K562 (cell line): Measurements from ENCODE around the gene OR5T3. TPM values are rescaled to one million over a fixed set of nuclear protein-coding genes. Genes with fewer than 3 reads are reported as not detected.

Experiments used
- ATAC-seq: fragments of 200-7000 bp; cut with Tn5 transposase; 3 replicates; pipeline ENCODE4 v1.9.1; 2020; ENCODE audit warnings: moderate library complexity
- BruUV-seq: library from RNA; stranded (reverse); fragments of 400-500 nt; replicated peaks from 2 replicates; lab custom pipeline; 2021; lab: Mats Ljungman, UMichigan
- CTCF ChIA-PET: fragments of 300-600 bp; formaldehyde crosslinking; extraction: SDS; loops from one replicate; lab custom pipeline; 2021; ENCODE audit warnings: low intra/inter-chr PET ratio; lab: Yijun Ruan, JAX
- POLR2A ChIA-PET: fragments of 300-600, 350-650 bp; sonication (Branson Sonifier 250); formaldehyde crosslinking; extraction: SDS; loops from one replicate; lab custom pipeline; 2021; ENCODE audit warnings: antibody characterized with exemption, inconsistent platforms; lab: Yijun Ruan, JAX
- DNase-seq, 4 experiments: peaks; one replicate each; pipeline versions ENCODE4 v3.0.0 to v3.0.0-alpha.2; 2011 to 2018; ENCODE audit warnings: low spot score in 3 of 4, mixed read lengths in 3 of 4; ENCODE audit errors: extremely low read depth in 1 of 4
- FAIRE-seq: peaks from 2 replicates; lab custom pipeline; 2011; peaks lifted over from hg19 to GRCh38; lab: Jason Lieb, UNC
- H2AFZ ChIP-seq: 2 replicates; pipeline ENCODE4 v1.6.0; 2011; ENCODE audit warnings: low read depth, low read length, control low read depth, inconsistent platforms
- H3K27ac ChIP-seq: fragments of 200-600 bp; 3 replicates; pipeline ENCODE4 v1.8.0; 2011; ENCODE audit warnings: low read depth, mild to moderate bottlenecking, control low read depth, inconsistent platforms, low read length, moderate library complexity, mixed read lengths; ENCODE audit errors: extremely low read depth
- H3K27me3 ChIP-seq, 2 experiments: fragments of 300-600 bp in 1 of 2; 2 replicates in 1 of 2; 3 replicates in 1 of 2; pipeline versions ENCODE4 v1.6.0 to v1.8.0; 2011; ENCODE audit warnings: inconsistent platforms in 2 of 2, low read length in 2 of 2, mild to moderate bottlenecking in 1 of 2, mixed read lengths in 1 of 2, moderate library complexity in 1 of 2; ENCODE audit not compliant: control insufficient read depth in 2 of 2, insufficient read depth in 2 of 2
- H3K36me3 ChIP-seq: fragments of 300-600 bp; 3 replicates; pipeline ENCODE4 v1.8.0; 2011; ENCODE audit warnings: mild to moderate bottlenecking, low read length, inconsistent platforms; ENCODE audit not compliant: control insufficient read depth, insufficient read depth
- H3K4me1 ChIP-seq, 2 experiments: fragments of 200-600 bp in 1 of 2; replicated peaks in 1 of 2; 2 replicates in 1 of 2; 3 replicates in 1 of 2; pipeline versions ENCODE4 v1.5.1 to v1.8.0; 2011; ENCODE audit warnings: inconsistent platforms in 2 of 2, low read length in 2 of 2, mild to moderate bottlenecking in 1 of 2, mixed read lengths in 1 of 2, moderate library complexity in 1 of 2; ENCODE audit not compliant: control insufficient read depth in 2 of 2, insufficient read depth in 2 of 2
- H3K4me2 ChIP-seq: 2 replicates; pipeline ENCODE4 v1.6.1; 2011; ENCODE audit warnings: low read length, control low read depth, inconsistent platforms, mixed read lengths; ENCODE audit not compliant: insufficient read depth
- H3K4me3 ChIP-seq: fragments of 200-600 bp; sonication (generic), shearing (Covaris generic); 2 replicates; pipeline ENCODE4 v1.5.1; 2016; ENCODE audit warnings: control low read depth, inconsistent platforms
- H3K79me2 ChIP-seq: fragments of 200-600 bp; 3 replicates; pipeline ENCODE4 v1.8.0; 2011; ENCODE audit warnings: low read length, inconsistent platforms; ENCODE audit not compliant: control insufficient read depth, insufficient read depth
- H3K9ac ChIP-seq, 2 experiments: 2 replicates each; pipeline versions ENCODE4 v1.6.0 to v1.6.1; 2011; ENCODE audit warnings: low read depth in 2 of 2, low read length in 2 of 2, control low read depth in 1 of 2, inconsistent platforms in 1 of 2, mild to moderate bottlenecking in 1 of 2, mixed read lengths in 1 of 2; ENCODE audit not compliant: insufficient read depth in 1 of 2
- H3K9me1 ChIP-seq: one replicate; pipeline ENCODE4 v1.6.0; 2011; ENCODE audit warnings: inconsistent platforms, mild to moderate bottlenecking, low read length, moderate library complexity; ENCODE audit not compliant: control insufficient read depth, insufficient read depth
- H3K9me3 ChIP-seq: replicated peaks from 2 replicates; pipeline ENCODE4 v1.5.1; 2011; ENCODE audit warnings: low read depth, low read length, inconsistent platforms; ENCODE audit not compliant: control insufficient read depth, insufficient read depth
- H4K20me1 ChIP-seq: replicated peaks from 2 replicates; pipeline ENCODE4 v1.6.1; 2011; ENCODE audit warnings: low read length, inconsistent platforms, mixed read lengths; ENCODE audit not compliant: control insufficient read depth, insufficient read depth
- IRF2 ChIP-seq: sonication (generic); formaldehyde crosslinking; IDR thresholded peaks from 2 replicates; pipeline ENCODE4 v1.8.1; 2022; ENCODE audit warnings: mild to moderate bottlenecking, missing genetic modification reagents
- JUNB ChIP-seq: fragments of 450-650 bp; formaldehyde crosslinking; conservative IDR thresholded peaks from 2 replicates; pipeline ENCODE4 v1.4.0; 2020; ENCODE audit warnings: mild to moderate bottlenecking
- PPARD ChIP-seq: fragments of 250-450 bp; sonication (Bioruptor Pico); IDR thresholded peaks from 2 replicates; pipeline ENCODE4 v1.8.0; 2022; ENCODE audit warnings: inconsistent platforms, mild to moderate bottlenecking, moderate library complexity
- XRCC4 ChIP-seq: IDR thresholded peaks from one replicate; pipeline ENCODE4 v1.6.1; 2011; ENCODE audit not compliant: insufficient read depth, insufficient read length; ENCODE audit errors: extremely low read depth
- ZNF695 ChIP-seq: fragments of 450-650 bp; formaldehyde crosslinking; IDR thresholded peaks from 2 replicates; pipeline ENCODE4 v1.4.0; 2020; ENCODE audit warnings: mild to moderate bottlenecking, moderate library complexity
- ZNF785 ChIP-seq: fragments of 250-450 bp; sonication (Bioruptor Pico); IDR thresholded peaks from 2 replicates; pipeline ENCODE4 v1.4.0; 2020; ENCODE audit warnings: mild to moderate bottlenecking
- WGBS: fragments of 100-300 bp; shearing (Covaris generic); methylation state at CpG from one replicate; pipeline ENCODE4 v1.1.6; 2016; ENCODE audit warnings: low coverage, mixed read lengths; ENCODE audit not compliant: insufficient coverage; ENCODE audit errors: missing lambda C conversion rate; 5-methylcytosine and 5-hydroxymethylcytosine counted together
- in situ Hi-C: fragments of 300-500 bp; cut with MboI; formaldehyde crosslinking; loops from 4 replicates; pipeline ENCODE4 v1.15.0; 2018; ENCODE audit warnings: inconsistent platforms, mixed read lengths
- intact Hi-C: fragments of 100-400 bp; cut with micrococcal nuclease; formaldehyde crosslinking; loops from 2 replicates; pipeline ENCODE4 v1.14.2; 2022
- polyA plus RNA-seq, 8 experiments: library from polyadenylated mRNA; depleted of rRNA in 4 of 8; stranded (reverse) in 5 of 8; unstranded in 3 of 8; fragments of >200 nt; fragmentation: Nextera tagmentation in 2 of 8; fragmentation: Illumina TruSeq in 1 of 8; extraction: Ambion mirVana in 2 of 8; extraction: Trizol in 1 of 8; gene quantifications; 2 replicates each; pipeline versions ENCODE4 v1.2.1 to v1.2.3, GENCODE V29; 2011 to 2014; ENCODE audit warnings: inconsistent platforms in 1 of 8, missing spikeins in 1 of 8
- total RNA-seq, 7 experiments: library from RNA; depleted of rRNA in 6 of 7; stranded (reverse); fragments of >200 nt in 6 of 7; fragmentation: Illumina TruSeq in 2 of 7; extraction: Trizol in 2 of 7; gene quantifications; 2 replicates each; pipeline versions ENCODE4 v1.2.1 to v1.2.3, GENCODE V29; 2011 to 2021; ENCODE audit warnings: low replicate concordance in 1 of 7

The OR5T3 gene
- total and polyA plus RNA-seq, 9 of the 15 experiments (the other 6 are each of a cell fraction or from before 2014, with no cell fraction given) = not detected

DNA sequence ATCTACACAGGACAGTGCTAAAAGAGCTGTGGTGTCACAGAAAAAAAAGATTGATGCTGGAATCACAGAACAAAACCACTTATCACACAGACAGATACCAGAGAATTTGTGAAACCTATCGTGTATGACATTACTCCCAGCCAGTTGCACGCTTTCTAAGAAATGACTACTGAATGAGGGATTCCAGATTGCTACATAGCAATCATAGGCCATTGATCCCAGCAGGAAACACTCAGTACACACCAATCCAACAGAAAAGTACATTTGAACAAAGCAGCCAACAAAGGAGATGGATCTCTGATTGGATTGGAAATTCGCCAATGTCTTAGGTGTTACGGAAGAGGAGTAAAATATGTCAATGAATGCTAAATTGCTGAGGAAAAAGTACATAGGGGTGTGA is 44.8 kb downstream of the OR5T3 start:
- H3K9ac ChIP-seq = no peak overlapping the region
- ATAC-seq = no peak
- no peaks in the 10 kb centered on the region for H3K9me1 ChIP-seq
- intact Hi-C loops = no loop called here
- CTCF ChIA-PET = no interaction called here
- no peak overlapping the region for H2AFZ ChIP-seq
- in situ Hi-C loops = no loop called here
- no peak for FAIRE-seq
- TF ChIP-seq IRF2 (no peak), ZNF695 (CRISPR knock-in tag) (no peak), ZNF785 (CRISPR knock-in tag) (no peak), JUNB (CRISPR knock-in tag) (no peak), PPARD (CRISPR knock-in tag) (no peak), XRCC4 (no peak)
- H3K4me3 ChIP-seq = no peak overlapping the region
- WGBS = 1% methylated on average over 4 of the region's 4 CpGs
- H4K20me1 ChIP-seq = no peaks in the 10 kb centered on the region
- DNase-seq = no peak
- no peak overlapping the region for H3K27ac ChIP-seq
- BruUV-seq = no TSS peak
- POLR2A ChIA-PET = no interaction called here
- 0 out of 2 replicates have a peak, but pooled peaks cover 2% of the 10 kb centered on the region for H3K9me3 ChIP-seq
- H3K27me3 ChIP-seq = no peaks in the 10 kb centered on the region
- H3K79me2 ChIP-seq = no peaks in the 10 kb centered on the region
- H3K36me3 ChIP-seq = no peaks in the 10 kb centered on the region
- H3K4me1 ChIP-seq = no peaks in the 10 kb centered on the region
- H3K4me2 ChIP-seq = no peak overlapping the region

Other genes starting within 250 kb of the OR5T3 start
Only the 7 nearest of the 17 such genes appear.
- not detected in 2 replicates for gene OR8K5, start 91.9 kb upstream of the OR5T3 start, total RNA-seq (2014; rRNA removed)
- not detected in 2 replicates for gene OR8K5, start 91.9 kb upstream of the OR5T3 start, total RNA-seq (2014; rRNA removed; fragmentation: Illumina TruSeq; extraction: Trizol)
- gene OR8K5, start 91.9 kb upstream of the OR5T3 start, total RNA-seq (2015; rRNA removed; fragmentation: Illumina TruSeq; extraction: Trizol) = not detected in 2 replicates
- gene OR8K5, start 91.9 kb upstream of the OR5T3 start, total RNA-seq (2021) = not detected in 2 replicates
- not detected in 2 replicates for gene OR8K5, start 91.9 kb upstream of the OR5T3 start, polyA plus RNA-seq (2011; rRNA removed)
- gene OR8K5, start 91.9 kb upstream of the OR5T3 start, polyA plus RNA-seq (2014; fragmentation: Illumina TruSeq; extraction: Trizol) = not detected in 2 replicates
- not detected for gene OR8K5, start 91.9 kb upstream of the OR5T3 start, polyA plus RNA-seq (2014; fragmentation: Nextera tagmentation; extraction: Ambion mirVana)
- not detected in 2 replicates for gene OR8K5, start 91.9 kb upstream of the OR5T3 start, polyA plus RNA-seq (2014; rRNA removed)
- gene OR5J2, start 75.6 kb upstream of the OR5T3 start, total RNA-seq (2014; rRNA removed) = not detected in 2 replicates
- not detected in 2 replicates for gene OR5J2, start 75.6 kb upstream of the OR5T3 start, total RNA-seq (2014; rRNA removed; fragmentation: Illumina TruSeq; extraction: Trizol)
- gene OR5J2, start 75.6 kb upstream of the OR5T3 start, total RNA-seq (2015; rRNA removed; fragmentation: Illumina TruSeq; extraction: Trizol) = not detected in 2 replicates
- not detected in 2 replicates for gene OR5J2, start 75.6 kb upstream of the OR5T3 start, total RNA-seq (2021)
- gene OR5J2, start 75.6 kb upstream of the OR5T3 start, polyA plus RNA-seq (2011; rRNA removed) = not detected in 2 replicates
- not detected in 2 replicates for gene OR5J2, start 75.6 kb upstream of the OR5T3 start, polyA plus RNA-seq (2014; fragmentation: Illumina TruSeq; extraction: Trizol)
- gene OR5J2, start 75.6 kb upstream of the OR5T3 start, polyA plus RNA-seq (2014; fragmentation: Nextera tagmentation; extraction: Ambion mirVana) = not detected
- gene OR5J2, start 75.6 kb upstream of the OR5T3 start, polyA plus RNA-seq (2014; rRNA removed) = not detected in 2 replicates
- gene OR5T2, start 18.0 kb upstream of the OR5T3 start, total RNA-seq (2014; rRNA removed) = not detected in 2 replicates
- not detected in 2 replicates for gene OR5T2, start 18.0 kb upstream of the OR5T3 start, total RNA-seq (2014; rRNA removed; fragmentation: Illumina TruSeq; extraction: Trizol)
- not detected in 2 replicates for gene OR5T2, start 18.0 kb upstream of the OR5T3 start, total RNA-seq (2015; rRNA removed; fragmentation: Illumina TruSeq; extraction: Trizol)
- not detected in 2 replicates for gene OR5T2, start 18.0 kb upstream of the OR5T3 start, total RNA-seq (2021)
- not detected in 2 replicates for gene OR5T2, start 18.0 kb upstream of the OR5T3 start, polyA plus RNA-seq (2011; rRNA removed)
- not detected in 2 replicates for gene OR5T2, start 18.0 kb upstream of the OR5T3 start, polyA plus RNA-seq (2014; fragmentation: Illumina TruSeq; extraction: Trizol)
- not detected for gene OR5T2, start 18.0 kb upstream of the OR5T3 start, polyA plus RNA-seq (2014; fragmentation: Nextera tagmentation; extraction: Ambion mirVana)
- gene OR5T2, start 18.0 kb upstream of the OR5T3 start, polyA plus RNA-seq (2014; rRNA removed) = not detected in 2 replicates
- not detected in 2 replicates for gene OR5T1, start 21.9 kb downstream of the OR5T3 start, total RNA-seq (2014; rRNA removed)
- not detected in 2 replicates for gene OR5T1, start 21.9 kb downstream of the OR5T3 start, total RNA-seq (2014; rRNA removed; fragmentation: Illumina TruSeq; extraction: Trizol)
- gene OR5T1, start 21.9 kb downstream of the OR5T3 start, total RNA-seq (2015; rRNA removed; fragmentation: Illumina TruSeq; extraction: Trizol) = not detected in 2 replicates
- gene OR5T1, start 21.9 kb downstream of the OR5T3 start, total RNA-seq (2021) = not detected in 2 replicates
- not detected in 2 replicates for gene OR5T1, start 21.9 kb downstream of the OR5T3 start, polyA plus RNA-seq (2011; rRNA removed)
- not detected in 2 replicates for gene OR5T1, start 21.9 kb downstream of the OR5T3 start, polyA plus RNA-seq (2014; fragmentation: Illumina TruSeq; extraction: Trizol)
- not detected for gene OR5T1, start 21.9 kb downstream of the OR5T3 start, polyA plus RNA-seq (2014; fragmentation: Nextera tagmentation; extraction: Ambion mirVana)
- gene OR5T1, start 21.9 kb downstream of the OR5T3 start, polyA plus RNA-seq (2014; rRNA removed) = not detected in 2 replicates
- gene OR8H1, start 40.0 kb downstream of the OR5T3 start, total RNA-seq (2014; rRNA removed) = not detected in 2 replicates
- not detected in 2 replicates for gene OR8H1, start 40.0 kb downstream of the OR5T3 start, total RNA-seq (2014; rRNA removed; fragmentation: Illumina TruSeq; extraction: Trizol)
- not detected in 2 replicates for gene OR8H1, start 40.0 kb downstream of the OR5T3 start, total RNA-seq (2015; rRNA removed; fragmentation: Illumina TruSeq; extraction: Trizol)
- not detected in 2 replicates for gene OR8H1, start 40.0 kb downstream of the OR5T3 start, total RNA-seq (2021)
- gene OR8H1, start 40.0 kb downstream of the OR5T3 start, polyA plus RNA-seq (2011; rRNA removed) = not detected in 2 replicates
- gene OR8H1, start 40.0 kb downstream of the OR5T3 start, polyA plus RNA-seq (2014; fragmentation: Illumina TruSeq; extraction: Trizol) = not detected in 2 replicates
- gene OR8H1, start 40.0 kb downstream of the OR5T3 start, polyA plus RNA-seq (2014; fragmentation: Nextera tagmentation; extraction: Ambion mirVana) = not detected
- gene OR8H1, start 40.0 kb downstream of the OR5T3 start, polyA plus RNA-seq (2014; rRNA removed) = not detected in 2 replicates
- gene OR8K3, start 62.9 kb downstream of the OR5T3 start, total RNA-seq (2014; rRNA removed) = not detected in 2 replicates
- gene OR8K3, start 62.9 kb downstream of the OR5T3 start, total RNA-seq (2014; rRNA removed; fragmentation: Illumina TruSeq; extraction: Trizol) = not detected in 2 replicates
- gene OR8K3, start 62.9 kb downstream of the OR5T3 start, total RNA-seq (2015; rRNA removed; fragmentation: Illumina TruSeq; extraction: Trizol) = not detected in 2 replicates
- not detected in 2 replicates for gene OR8K3, start 62.9 kb downstream of the OR5T3 start, total RNA-seq (2021)
- gene OR8K3, start 62.9 kb downstream of the OR5T3 start, polyA plus RNA-seq (2011; rRNA removed) = not detected in 2 replicates
- gene OR8K3, start 62.9 kb downstream of the OR5T3 start, polyA plus RNA-seq (2014; fragmentation: Illumina TruSeq; extraction: Trizol) = not detected in 2 replicates
- gene OR8K3, start 62.9 kb downstream of the OR5T3 start, polyA plus RNA-seq (2014; fragmentation: Nextera tagmentation; extraction: Ambion mirVana) = not detected
- not detected in 2 replicates for gene OR8K3, start 62.9 kb downstream of the OR5T3 start, polyA plus RNA-seq (2014; rRNA removed)
- not detected in 2 replicates for gene OR8K1, start 93.8 kb downstream of the OR5T3 start, total RNA-seq (2014; rRNA removed)
- not detected in 2 replicates for gene OR8K1, start 93.8 kb downstream of the OR5T3 start, total RNA-seq (2014; rRNA removed; fragmentation: Illumina TruSeq; extraction: Trizol)
- not detected in 2 replicates for gene OR8K1, start 93.8 kb downstream of the OR5T3 start, total RNA-seq (2015; rRNA removed; fragmentation: Illumina TruSeq; extraction: Trizol)
- gene OR8K1, start 93.8 kb downstream of the OR5T3 start, total RNA-seq (2021) = not detected in 2 replicates
- gene OR8K1, start 93.8 kb downstream of the OR5T3 start, polyA plus RNA-seq (2011; rRNA removed) = not detected in 2 replicates
- not detected in 2 replicates for gene OR8K1, start 93.8 kb downstream of the OR5T3 start, polyA plus RNA-seq (2014; fragmentation: Illumina TruSeq; extraction: Trizol)
- gene OR8K1, start 93.8 kb downstream of the OR5T3 start, polyA plus RNA-seq (2014; fragmentation: Nextera tagmentation; extraction: Ambion mirVana) = not detected
- gene OR8K1, start 93.8 kb downstream of the OR5T3 start, polyA plus RNA-seq (2014; rRNA removed) = not detected in 2 replicates